Measurements from ENCODE around the gene NCK2.

The NCK2 gene

GRCh38 chr2:105744909-105745853 lies at the start of gene NCK2:
TSS of gene NCK2 (plus strand) at chr2:105744912. CDS start at chr2:105855064, 110,152 bp downstream.
- peak; percentile 18 for DNase-seq (ENCODE audit: low spot score)

- no peak for DNase-seq (ENCODE audit: low spot score)
These were observed 46.8 kb upstream of the NCK2 start for GRCh38 chr2:105697781-105698449.

- DNase-seq (ENCODE audit: low spot score) = no peak
These were observed 45.9 kb upstream of the NCK2 start for GRCh38 chr2:105698820-105699219.

- no peak for DNase-seq (ENCODE audit: low spot score)
These were observed 43.7 kb upstream of the NCK2 start for GRCh38 chr2:105701042-105701441.

GRCh38 chr2:105708697-105709096 lies 36.0 kb upstream of the NCK2 start:
- no peak for DNase-seq (ENCODE audit: low spot score)

GRCh38 chr2:105711394-105711793 lies 33.3 kb upstream of the NCK2 start:
- no peak for DNase-seq (ENCODE audit: low spot score)

GRCh38 chr2:105712166-105712915 lies 32.4 kb upstream of the NCK2 start:
- no peak for DNase-seq (ENCODE audit: low spot score)

- peak; percentile 81 for DNase-seq (ENCODE audit: low spot score)
These were observed 31.6 kb upstream of the NCK2 start for GRCh38 chr2:105712981-105713596.

- no peak for DNase-seq (ENCODE audit: low spot score)
These were observed 30.6 kb upstream of the NCK2 start for GRCh38 chr2:105714141-105714540.

GRCh38 chr2:105718846-105719481 lies 25.7 kb upstream of the NCK2 start:
- no peak for DNase-seq (ENCODE audit: low spot score)

GRCh38 chr2:105721991-105722511 lies 22.7 kb upstream of the NCK2 start:
- no peak for DNase-seq (ENCODE audit: low spot score)

GRCh38 chr2:105722726-105723297 lies 21.9 kb upstream of the NCK2 start:
- no peak for DNase-seq (ENCODE audit: low spot score)

GRCh38 chr2:105723431-105723830 lies 21.3 kb upstream of the NCK2 start:
- no peak for DNase-seq (ENCODE audit: low spot score)

- DNase-seq (ENCODE audit: low spot score) = no peak
These were observed 19.3 kb upstream of the NCK2 start for GRCh38 chr2:105725388-105725787.

GRCh38 chr2:105730170-105730569 lies 14.5 kb upstream of the NCK2 start:
- DNase-seq (ENCODE audit: low spot score) = no peak

- DNase-seq (ENCODE audit: low spot score) = no peak
These were observed 13.2 kb upstream of the NCK2 start for GRCh38 chr2:105731511-105731910.

- DNase-seq (ENCODE audit: low spot score) = no peak
These were observed 12.6 kb upstream of the NCK2 start for GRCh38 chr2:105732101-105732500.

- DNase-seq (ENCODE audit: low spot score) = no peak
These were observed 11.6 kb upstream of the NCK2 start for GRCh38 chr2:105732955-105733607.

- no peak for DNase-seq (ENCODE audit: low spot score)
These were observed 10.8 kb upstream of the NCK2 start for GRCh38 chr2:105733875-105734274.

- peak; percentile 23 for DNase-seq (ENCODE audit: low spot score)
These were observed 9.8 kb upstream of the NCK2 start for GRCh38 chr2:105734762-105735538.
